Glomerular visceral epithelial cell (primary cell): Measurements from ENCODE around the gene KLF11.
"Not testable (repeated sequence)": the region's sequence is repeated elsewhere in the genome, so short reads cannot be mapped to it uniquely, and the experiment has no call there.

Experiments used
- DNase-seq: peaks from one replicate; pipeline ENCODE4 v3.0.0-alpha.2; 2016; ENCODE audit errors: extremely low spot score

The KLF11 gene

DNA sequence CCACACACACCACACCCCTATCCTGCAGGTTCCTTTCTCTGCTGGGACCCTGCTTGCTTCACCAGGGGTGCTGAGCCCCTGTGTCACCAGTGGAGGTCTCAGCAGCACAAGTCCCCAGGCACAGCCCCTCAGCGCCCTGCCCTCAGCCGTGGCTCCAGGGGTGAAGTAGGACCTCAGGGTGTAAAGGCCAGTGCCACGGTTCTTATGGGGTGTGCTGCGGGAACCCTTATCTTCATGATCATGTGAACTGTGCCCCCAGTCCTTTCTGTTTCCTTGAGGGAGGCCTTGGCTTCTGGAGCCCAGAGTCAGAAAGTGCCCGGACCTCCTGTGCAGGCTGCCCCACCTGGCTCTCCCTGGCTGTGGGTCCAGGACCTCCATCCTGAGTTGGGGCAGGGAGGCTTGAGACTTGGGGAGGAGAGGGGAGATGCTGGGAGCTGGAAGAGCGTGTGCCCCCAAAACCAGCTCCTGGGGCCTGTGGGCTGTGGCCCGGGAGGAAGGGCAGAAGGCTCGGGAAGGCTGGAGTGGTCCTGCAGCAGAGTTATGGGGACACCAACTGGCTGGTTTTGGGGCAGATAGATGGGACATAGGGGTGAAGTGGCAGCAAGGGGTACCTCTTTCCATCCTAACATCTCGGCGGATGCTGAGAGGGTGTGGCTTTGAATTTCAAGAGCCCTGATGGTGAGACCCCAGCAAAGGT lies 20.2 kb upstream of the KLF11 start:
- no peak for DNase-seq

DNA sequence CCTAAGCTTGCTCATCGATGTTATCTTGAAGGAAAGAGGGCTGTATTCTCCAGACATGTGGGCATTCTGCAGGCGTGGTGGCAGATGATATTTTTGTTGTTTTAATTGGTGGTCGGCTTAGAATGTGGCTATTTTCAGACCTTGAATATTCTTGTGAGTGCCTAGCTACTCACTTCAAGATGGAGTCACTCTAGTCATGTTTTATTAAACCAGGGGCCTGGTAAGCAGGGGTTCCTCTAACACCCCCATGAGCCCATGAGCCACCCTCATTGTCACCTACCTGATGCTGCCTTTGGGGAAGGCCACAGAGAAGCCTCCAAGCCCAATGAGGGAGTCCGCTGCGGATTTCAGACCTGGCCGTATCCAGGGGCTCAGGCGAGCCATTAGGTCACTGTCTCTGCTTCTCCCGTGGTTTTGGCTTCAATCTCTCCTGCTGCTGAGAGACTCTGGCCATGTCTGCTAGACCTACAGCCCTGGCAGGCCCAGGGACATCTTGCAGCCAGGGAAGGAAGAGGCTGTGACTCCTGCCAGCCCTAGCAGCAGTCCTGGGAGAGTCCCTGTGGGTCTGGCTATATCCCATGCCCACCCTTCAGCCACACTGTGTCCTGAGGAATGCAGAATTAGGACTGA lies 16.3 kb upstream of the KLF11 start:
- no peak for DNase-seq

DNA sequence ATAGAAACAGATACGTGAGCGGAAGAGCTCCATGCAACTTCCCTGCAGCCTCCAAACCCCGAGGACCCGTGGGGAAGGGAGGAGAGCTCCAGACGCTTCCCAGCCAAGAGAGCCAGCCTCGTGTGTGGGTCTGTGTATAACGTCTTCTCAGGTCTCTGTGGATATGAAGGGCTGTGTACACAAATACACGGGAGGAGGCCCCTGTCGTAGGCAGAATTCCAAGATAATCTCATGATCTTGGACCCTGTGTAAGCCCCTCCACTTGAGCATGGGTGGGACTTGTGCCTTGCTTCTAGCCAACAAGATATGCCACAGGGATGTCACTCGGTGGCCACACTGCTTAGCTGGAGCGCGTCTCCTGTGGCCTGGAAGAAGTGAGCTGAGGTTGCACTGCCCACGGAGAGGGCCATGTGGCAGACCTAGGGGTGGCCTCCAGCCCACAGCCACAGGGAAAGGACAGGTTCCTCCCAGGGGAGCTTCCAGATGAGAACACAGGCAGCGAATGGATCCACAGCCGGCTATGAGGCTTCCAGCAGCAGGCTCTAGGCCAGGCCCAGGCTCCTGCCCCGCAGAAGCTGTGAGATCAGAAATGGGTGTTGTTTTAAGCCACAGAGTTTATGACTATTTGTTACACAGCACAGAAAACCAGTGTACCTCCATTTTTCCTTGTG lies 15.6 kb upstream of the KLF11 start:
- no peak for DNase-seq

DNA sequence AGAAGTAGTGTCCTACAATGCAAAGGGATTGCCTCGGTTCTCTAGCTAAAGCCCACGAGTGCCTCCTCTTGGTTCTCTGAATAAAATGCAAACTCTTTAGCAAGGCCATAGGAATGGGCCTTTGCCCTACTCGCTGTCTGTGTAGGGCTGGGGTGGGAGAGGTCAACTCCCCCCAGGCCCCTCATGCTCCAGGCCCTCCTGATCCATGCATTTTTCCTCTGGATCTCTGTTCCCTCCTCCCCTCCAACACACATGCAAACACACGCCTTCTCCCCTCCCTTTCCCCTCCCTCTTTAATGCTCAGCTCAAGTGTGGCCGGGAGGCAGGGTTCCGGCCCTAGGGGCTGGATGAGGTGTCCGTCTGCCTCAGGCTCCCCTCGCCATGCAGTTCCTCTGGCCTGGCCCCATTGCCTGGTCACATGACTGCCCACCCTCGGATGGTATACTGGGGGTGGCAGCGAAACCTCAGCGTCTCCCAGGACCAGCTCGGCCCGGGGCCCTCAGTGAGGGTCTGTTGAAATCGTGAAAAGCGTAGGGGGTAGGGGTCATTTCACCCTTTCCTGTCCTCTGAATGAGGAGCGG lies 14.9 kb upstream of the KLF11 start:
- DNase-seq = no peak

DNA sequence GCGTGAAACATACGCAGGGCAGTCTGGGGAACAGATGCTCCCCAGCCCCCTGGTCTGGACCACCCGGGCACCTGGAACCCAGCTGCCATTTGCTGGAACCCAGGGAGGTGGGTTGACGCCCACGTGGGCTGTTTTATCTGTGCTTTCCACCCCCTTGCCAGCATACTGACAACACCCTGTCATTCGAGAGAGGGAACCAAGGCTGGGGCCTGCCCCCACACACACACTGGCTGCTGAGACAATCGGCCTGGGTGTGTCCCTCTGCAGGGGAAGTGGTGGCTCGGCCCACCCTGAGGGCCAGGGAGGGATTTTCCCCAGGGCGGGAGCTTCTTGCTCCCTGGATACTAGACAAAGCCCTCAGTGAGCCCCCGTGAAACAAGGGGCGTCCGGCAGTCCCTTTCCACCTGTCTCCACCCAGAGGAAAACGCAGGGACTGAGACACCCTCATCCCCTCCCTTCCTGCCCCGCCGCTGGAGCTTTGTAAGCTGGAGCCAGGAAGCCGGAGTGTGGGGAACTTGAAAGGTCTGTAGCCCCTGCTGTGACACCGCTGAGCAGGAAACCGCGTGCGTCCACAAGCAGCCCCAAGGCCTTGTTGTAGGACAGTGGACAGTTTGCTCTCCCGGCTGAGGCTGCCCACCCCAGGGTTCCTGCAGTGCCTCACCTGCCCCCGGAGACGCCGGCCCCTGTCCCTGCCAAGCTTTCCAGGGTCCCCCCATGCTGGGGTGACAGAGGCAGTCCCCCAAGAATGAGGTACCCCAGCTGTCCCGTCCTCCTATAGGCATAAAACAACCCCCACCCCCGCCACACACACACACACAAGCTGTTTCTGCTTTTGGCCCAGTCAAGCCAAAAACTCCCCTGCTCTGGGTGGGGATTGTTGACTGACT lies 14.1 kb upstream of the KLF11 start:
- DNase-seq = no peak

GRCh38 chr2:10029875-10030223 lies 13.5 kb upstream of the KLF11 start:
- DNase-seq = no peak

DNA sequence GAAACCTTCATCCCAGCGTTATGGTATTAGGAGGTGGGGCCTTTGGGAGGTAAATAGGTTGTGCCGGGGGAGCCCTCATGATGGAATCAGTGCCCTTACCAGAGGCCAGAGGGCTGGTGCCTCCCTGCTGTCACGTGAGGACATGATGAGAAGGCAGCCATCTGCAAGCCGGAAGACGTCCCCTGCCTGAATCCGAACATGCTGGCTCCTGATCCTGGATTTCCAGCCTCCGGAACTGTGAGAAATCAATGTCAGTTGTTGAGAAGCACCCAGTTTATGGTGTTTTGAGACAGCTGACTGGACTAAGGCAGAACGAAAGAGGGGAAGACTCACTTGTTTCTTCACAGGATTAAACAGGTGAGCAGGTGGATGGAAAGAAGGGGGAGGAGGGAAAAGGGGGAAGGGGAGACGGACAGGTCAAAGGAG lies 13.0 kb upstream of the KLF11 start:
- DNase-seq = no peak

- not testable (repeated sequence) for DNase-seq
Measured at GRCh38 chr2:10030798-10031197, 12.6 kb upstream of the KLF11 start.

DNA sequence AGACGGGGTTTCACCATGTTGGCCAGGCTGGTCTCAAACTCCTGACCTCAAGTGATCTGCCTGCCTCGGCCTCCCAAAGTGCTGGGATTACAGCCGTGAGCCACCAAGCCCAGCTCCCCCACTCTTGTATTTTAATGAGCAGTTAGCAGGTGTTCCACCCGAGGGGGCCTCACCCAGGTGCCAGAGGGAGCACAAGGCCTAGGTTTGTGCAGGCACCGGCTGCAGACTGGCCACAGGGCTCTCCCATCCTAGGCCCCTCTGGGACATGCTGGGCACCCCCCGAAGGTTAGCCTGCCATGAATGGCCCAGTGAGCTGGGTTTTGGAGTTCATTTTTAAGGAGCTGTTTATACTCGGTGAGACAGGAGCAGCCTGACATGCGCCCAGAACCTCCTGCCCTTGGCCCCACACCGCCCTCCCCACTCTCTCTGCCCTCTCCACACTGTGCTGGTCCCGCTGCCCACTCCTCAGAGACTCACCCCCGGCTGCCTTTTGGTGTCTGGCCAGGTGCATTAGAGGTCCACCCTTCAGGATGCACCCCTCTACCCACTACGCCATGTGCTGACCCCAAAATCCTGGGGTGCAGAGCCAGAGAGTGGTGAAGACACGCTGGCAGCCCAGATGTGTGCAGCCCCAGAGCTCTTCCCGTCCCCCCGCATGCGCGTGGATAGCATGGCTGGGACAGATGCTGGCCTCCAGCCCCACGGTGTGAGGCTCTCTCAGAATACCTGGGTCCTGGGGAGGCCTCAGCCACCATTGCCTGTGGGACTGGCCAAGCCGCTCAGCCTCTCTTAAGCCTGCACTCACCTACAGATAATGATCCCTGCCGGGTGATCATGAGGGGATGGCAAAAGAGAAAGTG lies 11.2 kb upstream of the KLF11 start:
- no peak for DNase-seq

- no peak for DNase-seq
Measured at GRCh38 chr2:10032746-10033105, 10.6 kb upstream of the KLF11 start.

DNA sequence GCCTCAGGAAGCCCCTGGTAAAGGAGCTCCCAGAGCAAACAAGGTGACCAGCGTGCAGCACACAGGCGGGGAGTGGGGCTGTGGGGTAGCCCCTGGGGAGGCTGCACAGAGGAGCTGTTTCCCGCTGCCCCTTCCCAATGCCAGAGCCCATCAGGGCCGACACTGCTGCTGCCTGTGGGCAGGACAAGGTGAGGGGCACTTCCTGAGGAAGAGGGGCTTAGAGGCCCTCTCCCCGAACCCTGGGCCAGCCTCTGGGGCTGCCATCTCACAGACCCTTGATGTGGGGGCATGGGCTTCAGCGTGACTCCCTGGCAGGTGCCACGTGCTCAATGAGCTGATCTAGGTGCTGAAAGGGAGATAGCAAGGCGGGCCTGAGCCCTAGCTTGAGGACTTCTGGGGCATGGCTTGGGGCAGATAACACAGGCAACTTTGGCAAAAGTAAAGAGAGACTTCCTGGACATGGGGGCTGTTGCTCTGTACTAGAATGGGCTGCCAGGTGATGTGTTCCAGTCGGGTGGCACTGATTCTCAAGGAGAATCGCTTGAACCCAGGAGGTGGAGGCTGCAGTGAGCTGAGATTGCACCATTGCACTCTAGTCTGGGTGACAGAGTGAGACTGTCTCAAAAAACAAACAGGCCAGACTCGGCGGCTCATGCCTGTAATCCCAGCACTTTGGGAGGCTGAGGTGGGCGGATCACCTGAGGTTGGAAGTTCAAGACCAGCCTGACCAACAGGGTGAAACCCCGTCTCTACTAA lies 9.9 kb upstream of the KLF11 start:
- DNase-seq = no peak

DNA sequence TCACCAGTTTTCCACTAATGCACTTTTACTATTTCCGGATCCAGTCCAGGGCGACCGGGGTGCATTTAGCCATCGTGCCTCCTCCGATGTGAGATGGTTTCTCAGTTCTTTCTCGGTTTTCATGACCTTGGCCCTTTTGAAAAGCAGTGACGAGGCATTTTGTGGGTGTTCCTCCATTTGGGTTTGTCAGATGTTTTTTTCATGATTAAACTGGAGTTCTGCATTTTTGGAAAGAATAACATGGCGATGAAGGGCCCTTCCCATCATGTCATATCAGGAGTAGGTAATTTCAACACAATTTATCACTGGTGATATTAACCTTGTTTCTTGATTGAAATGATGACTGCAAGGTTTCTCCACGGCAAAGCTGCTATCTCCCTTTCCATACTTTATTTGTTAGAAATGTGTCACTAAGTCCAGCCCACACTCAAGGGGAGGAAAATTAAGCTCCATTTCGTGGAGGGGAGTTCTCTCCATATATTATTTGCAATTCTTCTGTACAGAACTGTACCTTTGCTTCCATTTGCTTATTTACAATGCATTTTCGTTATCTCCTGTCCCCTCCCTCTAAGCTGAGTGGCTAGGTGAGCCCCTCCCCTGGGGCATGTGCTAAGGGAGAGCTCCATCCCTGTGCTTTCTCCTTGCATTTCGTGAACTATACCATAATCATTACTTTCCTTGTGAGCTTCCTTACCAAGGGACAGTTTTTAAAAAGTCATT lies 8.9 kb upstream of the KLF11 start:
- DNase-seq = no peak

DNA sequence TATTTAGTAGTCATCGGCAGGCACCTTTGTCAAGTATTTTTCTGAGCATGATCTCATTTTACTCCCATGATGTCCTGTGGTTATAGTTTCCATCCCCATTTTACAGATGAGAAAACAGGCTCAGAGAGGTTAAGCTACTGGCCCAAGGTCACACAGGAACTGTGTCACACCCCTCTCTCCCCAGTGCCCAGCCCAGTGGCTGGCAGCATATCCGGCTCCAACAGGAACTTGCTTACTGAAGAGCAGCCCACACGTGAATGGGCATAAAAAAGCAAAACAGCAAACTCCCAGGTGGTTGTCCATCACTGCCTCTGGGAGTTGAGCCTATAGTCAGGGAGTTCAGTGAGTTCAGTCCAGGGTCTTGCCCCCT lies 8.3 kb upstream of the KLF11 start:
- DNase-seq = no peak

DNA sequence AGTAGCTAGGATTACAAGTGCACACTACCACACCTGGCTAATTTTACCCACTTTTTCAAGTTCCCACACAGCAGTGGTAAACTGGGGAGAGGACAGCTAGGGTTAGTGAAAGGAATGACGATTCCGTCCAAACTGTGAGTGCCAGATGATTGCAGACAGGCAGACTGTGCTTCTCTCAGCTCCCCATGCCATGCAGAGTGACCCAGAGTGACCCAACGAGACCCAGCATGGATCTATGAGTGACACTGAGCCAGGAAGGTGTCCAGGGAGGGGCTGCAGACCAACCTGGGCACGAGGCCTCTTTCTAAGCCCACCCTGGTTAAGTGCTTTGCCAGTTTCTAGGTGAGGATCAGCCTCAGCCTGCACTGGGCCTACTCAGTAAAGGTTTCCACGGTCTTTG lies 7.7 kb upstream of the KLF11 start:
- no peak for DNase-seq

- DNase-seq = peak; percentile 88
Measured at GRCh38 chr2:10036095-10036884, 7.1 kb upstream of the KLF11 start.

DNA sequence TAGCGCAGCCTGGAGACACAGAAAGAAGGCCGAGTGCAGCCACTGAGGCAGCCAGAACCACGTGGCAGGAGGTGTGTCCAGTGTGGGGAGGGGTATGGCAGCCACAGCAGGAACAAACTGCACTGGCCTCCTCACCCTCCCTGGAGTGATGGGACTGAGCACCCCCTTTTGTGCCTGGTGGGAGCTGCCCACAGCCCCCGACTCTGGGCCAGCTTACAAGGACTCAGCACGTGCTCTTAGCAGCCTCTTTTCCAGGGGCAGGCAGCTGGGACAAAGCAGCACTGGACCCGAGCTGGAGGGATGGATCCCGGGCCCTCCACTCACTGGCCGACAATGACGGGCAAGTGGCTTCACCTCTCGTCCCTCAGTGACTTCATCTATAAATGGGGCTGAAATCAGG lies 5.2 kb upstream of the KLF11 start:
- DNase-seq = no peak

- no peak for DNase-seq
Measured at GRCh38 chr2:10038716-10039115, 4.6 kb upstream of the KLF11 start.

- no peak for DNase-seq
Measured at GRCh38 chr2:10039658-10040410, 3.5 kb upstream of the KLF11 start.
